HepG2 (cell line): ENCODE measurements around the gene NEK5. TPM values are rescaled to one million over a fixed set of nuclear protein-coding genes. Genes with fewer than 3 reads are reported as not detected.

Experiments
- ATAC-seq: fragments of 200-7000 bp; cut with Tn5 transposase; 3 replicates; pipeline ENCODE4 v1.9.1; 2020; ENCODE audit warnings: mild to moderate bottlenecking, moderate library complexity
- BruUV-seq: library from RNA; stranded (reverse); fragments of 400-500 nt; replicated peaks from 2 replicates; lab custom pipeline; 2021; lab: Mats Ljungman, UMichigan
- CTCF ChIA-PET: fragments of 300-600 bp; formaldehyde crosslinking; extraction: SDS; loops from one replicate; lab custom pipeline; 2021; ENCODE audit warnings: low total read pairs, inconsistent platforms, low intra/inter-chr PET ratio; lab: Yijun Ruan, JAX
- POLR2A ChIA-PET: fragments of 350-600 bp; sonication (Branson Sonifier 250); formaldehyde crosslinking; loops from one replicate; lab custom pipeline; 2020; ENCODE audit warnings: antibody characterized with exemption, inconsistent platforms; lab: Yijun Ruan, JAX
- DNase-seq: peaks from one replicate; pipeline ENCODE4 v3.0.0-alpha.2; 2015; ENCODE audit warnings: low spot score
- FAIRE-seq: peaks from 3 replicates; lab custom pipeline; 2011; peaks lifted over from hg19 to GRCh38; lab: Jason Lieb, UNC
- H2AFZ ChIP-seq: one replicate; pipeline ENCODE4 v1.6.1; 2011; ENCODE audit warnings: low read length, inconsistent platforms
- H3K27ac ChIP-seq: fragments of 300-600 bp; 3 replicates; pipeline ENCODE4 v1.8.0; 2011; ENCODE audit warnings: mixed run types, mild to moderate bottlenecking, mixed read lengths, low read length, inconsistent platforms; ENCODE audit not compliant: insufficient read depth; ENCODE audit errors: extremely low read length
- H3K27me3 ChIP-seq, 2 experiments: fragments of 200-600 bp in 1 of 2; 2 replicates in 1 of 2; 3 replicates in 1 of 2; pipeline versions ENCODE4 v1.6.0 to v1.8.0; 2011; ENCODE audit warnings: low read length in 2 of 2, mild to moderate bottlenecking in 2 of 2, moderate library complexity in 2 of 2, inconsistent platforms in 1 of 2; ENCODE audit not compliant: insufficient read depth in 2 of 2, control insufficient read depth in 1 of 2
- H3K36me3 ChIP-seq, 2 experiments: fragments of 200-600 bp in 1 of 2; replicated peaks in 1 of 2; 2 replicates in 1 of 2; 3 replicates in 1 of 2; pipeline versions ENCODE4 v1.5.1 to v1.8.0; 2011; ENCODE audit warnings: low read length in 2 of 2, inconsistent platforms in 1 of 2; ENCODE audit not compliant: insufficient read depth in 2 of 2, control insufficient read depth in 1 of 2
- H3K4me1 ChIP-seq: 2 replicates; pipeline ENCODE4 v1.5.1; 2012; ENCODE audit warnings: low read length, inconsistent platforms; ENCODE audit not compliant: insufficient read depth
- H3K4me2 ChIP-seq: 2 replicates; pipeline ENCODE4 v1.6.0; 2011; ENCODE audit warnings: low read depth, low read length, inconsistent platforms
- H3K4me3 ChIP-seq, 3 experiments: fragments of 200-600 bp in 1 of 3; sonication (generic), shearing (Covaris generic) in 1 of 3; replicated peaks in 1 of 3; 2 replicates each; pipeline ENCODE4 v1.5.1; 2011 to 2016; ENCODE audit warnings: low read length in 3 of 3, inconsistent platforms in 2 of 3, low read depth in 2 of 3, mild to moderate bottlenecking in 2 of 3, control low read depth in 1 of 3, mixed read lengths in 1 of 3; ENCODE audit not compliant: insufficient read depth in 1 of 3
- H3K79me2 ChIP-seq: one replicate; pipeline ENCODE4 v1.6.1; 2011; ENCODE audit warnings: low read length, inconsistent platforms; ENCODE audit not compliant: insufficient read depth
- H3K9ac ChIP-seq: 2 replicates; pipeline ENCODE4 v1.6.0; 2011; ENCODE audit warnings: mild to moderate bottlenecking, low read depth, low read length, inconsistent platforms; ENCODE audit not compliant: insufficient read depth
- H3K9me3 ChIP-seq: 2 replicates; pipeline ENCODE4 v1.5.1; 2012; ENCODE audit warnings: mild to moderate bottlenecking, low read length
- H4K20me1 ChIP-seq: 2 replicates; pipeline ENCODE4 v1.6.0; 2011; ENCODE audit warnings: inconsistent platforms, mild to moderate bottlenecking, low read length, moderate library complexity; ENCODE audit not compliant: insufficient read depth
- CTCF ChIP-seq: sonication (generic); formaldehyde crosslinking; IDR thresholded peaks from 2 replicates; pipeline ENCODE4 v1.5.0; 2020; ENCODE audit warnings: mild to moderate bottlenecking, missing genetic modification reagents, moderate library complexity
- NBN ChIP-seq: fragments of 450-650 bp; conservative IDR thresholded peaks from 2 replicates; pipeline ENCODE4 v1.6.1; 2017
- SMARCC2 ChIP-seq: fragments of 450-650 bp; IDR thresholded peaks from 2 replicates; pipeline ENCODE4 v1.6.1; 2017; ENCODE audit warnings: antibody characterized with exemption, mild to moderate bottlenecking
- TCF7L2 ChIP-seq: IDR thresholded peaks from 2 replicates; pipeline ENCODE4 v1.6.1; 2011; ENCODE audit warnings: mild to moderate bottlenecking, low read depth, low read length, moderate library complexity
- ZBTB8A ChIP-seq: sonication (generic); formaldehyde crosslinking; IDR thresholded peaks from 2 replicates; pipeline ENCODE4 v1.4.0; 2020; ENCODE audit warnings: mild to moderate bottlenecking, low read depth, missing genetic modification reagents, borderline replicate concordance
- ZIK1 ChIP-seq: sonication (generic); formaldehyde crosslinking; IDR thresholded peaks from 2 replicates; pipeline ENCODE4 v1.5.0; 2020; ENCODE audit warnings: mild to moderate bottlenecking, low read depth, missing genetic modification reagents, borderline replicate concordance
- ZNF709 ChIP-seq: sonication (generic); formaldehyde crosslinking; IDR thresholded peaks from 2 replicates; pipeline ENCODE4 v1.5.0; 2020; ENCODE audit warnings: mild to moderate bottlenecking, missing genetic modification reagents
- WGBS: methylation state at CpG from one replicate; pipeline ENCODE4 v1.1.6; 2017; ENCODE audit warnings: low lambda C conversion rate; 5-methylcytosine and 5-hydroxymethylcytosine counted together
- in situ Hi-C: cut with HindIII; loops from 2 replicates; pipeline ENCODE4 v1.10.0; 2017; ENCODE audit warnings: low pct_unique_long_range_greater_than_20kb; ENCODE audit not compliant: extremely low pct_ligation_motif_present
- intact Hi-C: fragments of 100-400 bp; cut with micrococcal nuclease; formaldehyde crosslinking; loops from one replicate; pipeline ENCODE4 v1.10.0; 2022; ENCODE audit not compliant: unreplicated experiment
- polyA plus RNA-seq, 8 experiments: library from polyadenylated mRNA; depleted of rRNA in 3 of 8; stranded (reverse) in 7 of 8; unstranded in 1 of 8; fragments of >200 nt; fragmentation: Illumina TruSeq in 4 of 8; extraction: Trizol in 4 of 8; gene quantifications; 2 replicates each; pipeline versions ENCODE4 v1.2.1 to v1.2.3, GENCODE V29; 2011 to 2016; ENCODE audit warnings: low read depth in 4 of 8, missing spikeins in 1 of 8, mixed read lengths in 1 of 8; ENCODE audit not compliant: insufficient read depth in 1 of 8
- total RNA-seq, 5 experiments: library from RNA; depleted of rRNA; stranded (reverse); fragments of >200 nt; fragmentation: Illumina TruSeq; extraction: Trizol; gene quantifications; 2 replicates each; pipeline ENCODE4 v1.2.3, GENCODE V29; 2016; ENCODE audit warnings: low read depth in 1 of 5

Gene NEK5
- total and polyA plus RNA-seq, 2 of the 13 experiments (the other 11 are each of a cell fraction or from before 2014, with no cell fraction given): 0.12 to 0.22 TPM

- TF ChIP-seq SMARCC2 (no peak), ZIK1 (CRISPR knock-in tag) (no peak), ZNF709 (CRISPR knock-in tag) (no peak), TCF7L2 (no peak), NBN (no peak)
Measured at GRCh38 chr13:51997641-51998330, 131.1 kb downstream of the NEK5 start (continued).

GRCh38 chr13:51997186-51997585, 131.7 kb downstream of the NEK5 start:
- H3K4me2 ChIP-seq: peak overlapping the region; percentile 75; the same call in 1 of the 2 replicates
- no peak overlapping the region for H3K9ac ChIP-seq
- no peaks in the 10 kb centered on the region for H3K27me3 ChIP-seq
- ChIA-PET POLR2A (interaction anchor here (3.4 kb wide), 1 partner anchor 19 kb away, joined by 25 read pairs; no protein-coding TSS in a partner anchor), CTCF (interaction anchor here (1.4 kb wide), 1 partner anchor 29 kb away, joined by 3 read pairs; no protein-coding TSS in a partner anchor)
- WGBS: 97% methylated on average over 2 of the region's 2 CpGs
- H3K4me1 ChIP-seq: peaks cover 79% of the 10 kb centered on the region
- H2AFZ ChIP-seq: no peak overlapping the region
- peaks cover 99% of the 10 kb centered on the region for H3K79me2 ChIP-seq
- H4K20me1 ChIP-seq: peaks cover 28% of the 10 kb centered on the region
- no TSS peak for BruUV-seq
- no peak overlapping the region for H3K4me3 ChIP-seq
- in situ Hi-C loops: no loop called here
- peak overlapping the region; percentile 79 for H3K27ac ChIP-seq
- TF ChIP-seq ZBTB8A (CRISPR knock-in tag): no peak
- TF ChIP-seq CTCF (CRISPR knock-in tag): no peak
- FAIRE-seq (no peak), DNase-seq (no peak), ATAC-seq (no peak)
- H3K36me3 ChIP-seq: peaks cover 0 to 6% of the 10 kb centered on the region in 2 experiments; a peak in 2 of 5 replicates
- intact Hi-C loops: no loop called here
- no peaks in the 10 kb centered on the region for H3K9me3 ChIP-seq
